K562 (cell line): Measurements from ENCODE around the gene ASB2.

Experiments
- HDAC6 ChIP-seq: IDR thresholded peaks from 2 replicates; pipeline ENCODE4 v1.6.1; 2012; ENCODE audit warnings: low read depth, mild to moderate bottlenecking, control low read depth, inconsistent platforms, low read length, moderate library complexity
- MNT ChIP-seq, 2 experiments: fragments of 450-650 bp; conservative IDR thresholded peaks; 2 replicates each; pipeline ENCODE4 v1.6.1; 2017; ENCODE audit warnings: mild to moderate bottlenecking in 2 of 2, moderate library complexity in 2 of 2
- POLR2A ChIP-seq: fragments of 450-650 bp; conservative IDR thresholded peaks from 2 replicates; pipeline ENCODE4 v1.6.1; 2016
- SREBF2 ChIP-seq: sonication (generic); formaldehyde crosslinking; IDR thresholded peaks from 2 replicates; pipeline ENCODE4 v1.4.0; 2020; ENCODE audit warnings: mild to moderate bottlenecking, missing genetic modification reagents
- ZNF134 ChIP-seq: fragments of 250-450 bp; sonication (Bioruptor Pico); conservative IDR thresholded peaks from 2 replicates; pipeline ENCODE4 v1.4.0; 2020

DNA sequence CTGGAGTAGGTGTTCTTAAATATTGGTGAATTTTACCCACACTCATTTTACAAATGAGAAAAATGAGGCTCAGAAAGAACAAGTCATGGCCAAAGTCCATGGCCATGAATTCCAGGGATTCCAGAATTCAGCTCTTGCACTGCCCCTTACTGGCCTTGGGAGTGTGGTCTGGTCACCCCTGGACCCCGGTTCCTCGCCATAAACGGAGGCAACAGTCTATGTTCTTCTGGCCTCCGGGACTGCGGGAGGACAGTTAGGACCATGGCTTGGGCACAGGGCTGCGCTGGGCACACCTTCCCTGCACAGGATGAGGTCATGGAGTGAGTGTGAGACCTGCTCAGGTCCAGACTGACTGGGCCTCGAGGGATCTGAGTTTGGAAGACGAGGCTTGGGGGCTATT is 27.6 kb upstream of the ASB2 start:
- TF ChIP-seq HDAC6, result no peak
- no peak for TF ChIP-seq ZNF134 (CRISPR knock-in tag)
- no peak for TF ChIP-seq MNT (conservative IDR thresholded peaks at IDR 0.05)
- TF ChIP-seq POLR2A, result no peak
- no peak for TF ChIP-seq SREBF2 (CRISPR knock-in tag)
